ENCODE results near the gene LRRN4CL.

The LRRN4CL gene

DNA sequence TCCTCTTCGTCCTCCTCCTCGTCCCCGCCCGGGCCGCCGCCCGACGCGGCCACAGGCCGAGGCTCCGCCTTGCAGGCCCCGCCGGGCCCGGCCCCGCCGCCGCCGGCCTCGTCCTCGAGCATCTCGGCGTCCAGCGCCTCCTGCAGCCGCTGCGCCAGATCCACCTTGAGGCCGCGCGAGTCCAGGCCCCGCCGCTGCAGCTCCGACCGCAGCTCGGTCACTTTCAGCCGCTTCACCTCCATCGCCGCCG is 37.5 kb upstream of the LRRN4CL start:
- TF ChIP-seq, protein P1, sequence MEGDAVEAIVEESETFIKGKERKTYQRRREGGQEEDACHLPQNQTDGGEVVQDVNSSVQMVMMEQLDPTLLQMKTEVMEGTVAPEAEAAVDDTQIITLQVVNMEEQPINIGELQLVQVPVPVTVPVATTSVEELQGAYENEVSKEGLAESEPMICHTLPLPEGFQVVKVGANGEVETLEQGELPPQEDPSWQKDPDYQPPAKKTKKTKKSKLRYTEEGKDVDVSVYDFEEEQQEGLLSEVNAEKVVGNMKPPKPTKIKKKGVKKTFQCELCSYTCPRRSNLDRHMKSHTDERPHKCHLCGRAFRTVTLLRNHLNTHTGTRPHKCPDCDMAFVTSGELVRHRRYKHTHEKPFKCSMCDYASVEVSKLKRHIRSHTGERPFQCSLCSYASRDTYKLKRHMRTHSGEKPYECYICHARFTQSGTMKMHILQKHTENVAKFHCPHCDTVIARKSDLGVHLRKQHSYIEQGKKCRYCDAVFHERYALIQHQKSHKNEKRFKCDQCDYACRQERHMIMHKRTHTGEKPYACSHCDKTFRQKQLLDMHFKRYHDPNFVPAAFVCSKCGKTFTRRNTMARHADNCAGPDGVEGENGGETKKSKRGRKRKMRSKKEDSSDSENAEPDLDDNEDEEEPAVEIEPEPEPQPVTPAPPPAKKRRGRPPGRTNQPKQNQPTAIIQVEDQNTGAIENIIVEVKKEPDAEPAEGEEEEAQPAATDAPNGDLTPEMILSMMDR (conservative IDR thresholded peaks at IDR 0.05; ENCODE audit: low read depth, low read length), result no peak
- DNase-seq (ENCODE audit: low read depth), result no peak
- peak overlapping the region; percentile 84 for H3K4me3 ChIP-seq (ENCODE audit: low read length)

DNA sequence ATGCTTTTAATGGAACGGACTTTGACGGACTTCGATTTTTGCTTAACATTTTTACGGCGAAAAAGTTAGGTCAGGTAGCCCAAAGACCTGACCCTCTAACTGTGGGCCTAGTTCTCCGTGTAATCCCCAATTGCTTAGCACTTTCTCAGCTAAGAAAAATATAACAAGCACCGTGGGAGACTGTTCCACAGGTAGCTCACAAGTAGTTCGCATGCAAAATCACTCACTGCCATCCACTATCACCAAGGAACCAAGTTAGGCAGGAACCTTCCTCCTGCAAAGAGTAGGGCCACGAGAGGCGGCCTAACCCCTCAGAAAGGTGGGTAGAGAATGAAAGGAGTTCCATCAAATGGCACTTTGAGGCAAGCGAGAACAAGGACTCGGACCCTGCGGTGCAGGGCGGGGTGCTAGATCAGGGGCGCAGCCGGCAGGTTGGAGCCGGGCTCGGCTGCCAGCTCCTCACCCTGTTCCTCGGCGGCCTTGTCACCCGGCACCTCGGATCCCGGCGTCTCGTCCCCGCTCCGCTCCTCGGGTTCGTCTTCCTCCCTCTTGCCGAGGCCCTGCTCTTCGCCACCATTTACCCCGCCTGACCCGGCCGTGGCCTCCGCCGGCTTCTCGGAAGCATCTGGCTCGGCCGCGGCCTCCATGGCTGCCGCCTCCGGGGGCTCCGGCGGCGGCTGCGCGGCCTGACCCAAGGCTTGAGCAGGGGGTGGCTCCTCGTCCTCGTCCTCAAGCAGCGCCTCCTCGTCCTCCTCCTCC is 37.0 kb upstream of the LRRN4CL start:
- DNase-seq (ENCODE audit: low read depth), result no peak
- TF ChIP-seq, protein P1 (conservative IDR thresholded peaks at IDR 0.05; ENCODE audit: low read depth, low read length), result no peak
- peak overlapping the region; percentile 84 for H3K4me3 ChIP-seq (ENCODE audit: low read length)

DNA sequence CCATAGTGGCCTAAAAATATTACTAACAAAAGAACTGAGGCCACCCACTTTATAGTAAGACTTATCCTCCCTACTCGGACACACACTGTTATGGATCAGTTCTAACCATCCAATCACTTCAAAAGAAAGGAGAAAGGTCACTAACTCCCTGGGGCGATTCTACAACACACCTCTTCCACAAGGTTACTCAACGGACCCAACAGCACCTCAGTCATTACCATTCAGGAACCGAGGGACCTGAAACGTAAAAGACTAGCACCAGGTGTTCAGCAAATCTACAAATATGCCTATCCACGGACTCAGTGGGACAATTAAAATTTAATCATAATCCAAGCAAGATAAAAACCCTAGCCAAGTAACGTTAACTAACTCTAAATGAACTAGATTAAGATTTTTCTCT is 36.3 kb upstream of the LRRN4CL start:
- TF ChIP-seq, protein P1 (conservative IDR thresholded peaks at IDR 0.05; ENCODE audit: low read depth, low read length), result no peak
- no peak for DNase-seq (ENCODE audit: low read depth)
- peak overlapping the region; percentile 84 for H3K4me3 ChIP-seq (ENCODE audit: low read length)

DNA sequence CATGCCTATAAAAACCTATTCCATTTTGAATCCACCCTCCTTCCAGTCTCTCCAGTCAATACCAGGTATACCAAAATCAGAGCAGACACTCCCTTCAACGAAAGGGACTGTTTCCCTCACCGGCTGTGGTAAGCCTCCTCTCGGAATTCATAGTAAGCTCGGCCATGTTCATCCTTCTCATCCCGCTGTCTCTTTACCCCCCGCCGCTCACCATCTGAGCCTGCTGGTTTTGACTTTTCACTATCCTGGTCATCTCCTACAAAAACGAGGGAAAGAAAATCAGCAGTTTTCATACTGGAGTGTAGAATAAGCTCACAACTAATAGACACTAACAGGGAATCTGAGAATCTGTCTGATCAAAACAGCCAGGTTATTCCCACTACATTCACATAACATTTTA is 34.8 kb upstream of the LRRN4CL start:
- TF ChIP-seq, protein P1 (conservative IDR thresholded peaks at IDR 0.05; ENCODE audit: low read depth, low read length), result no peak
- H3K4me3 ChIP-seq (ENCODE audit: low read length), result peak overlapping the region; percentile 84
- DNase-seq (ENCODE audit: low read depth), result no peak

DNA sequence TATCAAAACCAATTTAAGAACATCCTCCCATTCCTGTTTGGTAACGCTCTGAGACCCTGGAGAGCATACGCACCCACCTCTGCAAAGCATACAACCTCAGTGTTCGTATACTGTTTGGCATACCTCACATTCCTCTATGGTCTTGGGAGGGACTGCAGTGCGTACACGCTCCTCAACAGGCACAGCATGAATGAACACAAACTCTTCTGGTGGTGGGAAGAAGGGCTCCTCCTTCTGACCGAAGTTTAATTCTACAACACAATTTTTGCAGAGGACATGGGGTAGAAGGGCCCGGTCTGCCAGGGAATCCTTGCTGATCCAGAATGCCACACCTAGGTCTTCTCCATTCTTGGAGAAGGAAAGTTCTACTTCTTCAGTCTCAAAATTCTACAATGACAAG is 32.7 kb upstream of the LRRN4CL start:
- no peak for DNase-seq (ENCODE audit: low read depth)
- TF ChIP-seq, protein P1 (conservative IDR thresholded peaks at IDR 0.05; ENCODE audit: low read depth, low read length), result peak; percentile 43
- H3K4me3 ChIP-seq (ENCODE audit: low read length), result no peak overlapping the region

DNA sequence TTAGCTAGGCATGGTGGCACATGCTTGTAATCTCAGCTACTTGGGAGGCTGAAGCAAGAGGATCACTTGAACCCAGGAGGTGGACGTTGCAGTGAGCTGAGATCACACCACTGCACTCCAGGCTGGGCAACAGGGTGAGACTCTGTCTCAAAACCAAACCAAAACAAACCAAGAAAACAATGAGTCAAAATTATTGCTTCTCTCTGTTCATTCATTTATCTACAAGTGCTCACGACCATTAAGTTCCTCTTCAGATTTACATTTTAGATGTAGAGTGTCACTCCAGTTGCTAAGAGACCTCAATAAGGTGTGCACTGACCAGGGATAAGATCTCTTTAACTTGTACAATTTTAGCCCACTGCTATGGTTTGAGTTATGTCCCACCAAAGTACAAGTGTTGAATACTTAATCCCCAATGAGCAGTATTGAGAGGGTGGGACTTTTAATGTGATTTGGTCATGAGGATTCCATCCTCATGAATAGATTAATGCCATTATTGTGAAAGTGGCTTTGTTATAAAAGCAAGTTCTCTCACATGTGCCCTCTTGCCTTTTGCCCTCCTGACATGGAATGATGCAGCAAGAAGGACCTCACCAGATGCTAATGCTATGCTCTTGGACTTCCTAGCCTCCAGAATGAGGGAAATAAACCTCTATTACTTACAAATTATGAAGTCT is 30.1 kb upstream of the LRRN4CL start:
- DNase-seq (ENCODE audit: low read depth), result no peak
- no peak overlapping the region for H3K4me3 ChIP-seq (ENCODE audit: low read length)
- TF ChIP-seq, protein P1 (conservative IDR thresholded peaks at IDR 0.05; ENCODE audit: low read depth, low read length), result no peak

DNA sequence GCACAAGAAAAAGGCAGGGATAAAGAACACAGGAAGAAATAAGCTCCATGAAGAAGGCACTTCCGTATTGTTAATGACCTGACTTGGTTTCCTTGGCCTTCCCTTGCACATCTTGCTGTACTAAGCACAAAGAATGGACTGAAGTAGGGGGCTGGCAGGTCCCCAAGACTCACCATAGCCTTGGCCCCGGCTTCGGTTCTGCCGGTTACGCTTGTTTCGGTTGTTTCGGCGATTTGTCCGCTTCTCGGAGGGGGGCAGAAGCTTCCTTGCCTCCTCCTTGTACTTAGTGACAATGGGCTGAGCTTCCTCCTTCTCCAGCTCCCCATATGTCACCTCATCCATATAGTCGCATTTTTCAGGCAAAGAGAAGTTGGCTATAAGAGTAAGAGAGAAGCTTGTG is 27.5 kb upstream of the LRRN4CL start:
- no peak for DNase-seq (ENCODE audit: low read depth)
- TF ChIP-seq, protein P1 (conservative IDR thresholded peaks at IDR 0.05; ENCODE audit: low read depth, low read length), result no peak
- no peak overlapping the region for H3K4me3 ChIP-seq (ENCODE audit: low read length)
